Activated CD4-positive, alpha-beta T cell treated with anti-CD3 and anti-CD28 coated beads, Interleukin-2, amount 50 U/mL, for 16 hours (primary cell): ENCODE data around the gene ARRDC4.

Experiments used
- DNase-seq: peaks from one replicate; pipeline ENCODE4 v3.0.0-alpha.2; 2020

The ARRDC4 gene

GRCh38 chr15:98000249-98001203 is 40.0 kb downstream of the ARRDC4 start:
- no peak for DNase-seq

GRCh38 chr15:98001663-98002194 is 41.2 kb downstream of the ARRDC4 start:
- no peak for DNase-seq

GRCh38 chr15:98002419-98002818 is 41.9 kb downstream of the ARRDC4 start:
- DNase-seq, result no peak

GRCh38 chr15:98002866-98003265 is 42.4 kb downstream of the ARRDC4 start:
- DNase-seq, result no peak

GRCh38 chr15:98003518-98003917 is 43.0 kb downstream of the ARRDC4 start:
- no peak for DNase-seq

- DNase-seq, result no peak
These were observed 43.5 kb downstream of the ARRDC4 start for GRCh38 chr15:98003996-98004395.

GRCh38 chr15:98005659-98006058 is 45.2 kb downstream of the ARRDC4 start:
- DNase-seq, result no peak

- DNase-seq, result no peak
These were observed 48.7 kb downstream of the ARRDC4 start for GRCh38 chr15:98009169-98009568.

GRCh38 chr15:98009971-98010370 is 49.5 kb downstream of the ARRDC4 start:
- no peak for DNase-seq

GRCh38 chr15:98012354-98012753 is 51.9 kb downstream of the ARRDC4 start:
- DNase-seq, result no peak

GRCh38 chr15:98013631-98014030 is 53.1 kb downstream of the ARRDC4 start:
- DNase-seq, result no peak

GRCh38 chr15:98017150-98017964 is 56.9 kb downstream of the ARRDC4 start:
- no peak for DNase-seq

- DNase-seq, result no peak
These were observed 58.4 kb downstream of the ARRDC4 start for GRCh38 chr15:98018761-98019351.
